Measurements from ENCODE around the gene CLDN6. TPM values are rescaled to one million over a fixed set of nuclear protein-coding genes. Genes with fewer than 3 reads are reported as not detected.

The CLDN6 gene
- 0.32 TPM in 1 of 2 replicates, not detected in the other for total RNA-seq
- long read RNA-seq: 0 reads

- no peak for DNase-seq (ENCODE audit: extremely low spot score, unreplicated experiment)
Measured at GRCh38 chr16:3017794-3018506, at the start of gene CLDN6. CLDN6 (minus strand) TSS chr16:3018183; CDS start chr16:3016021, 2,162 bp downstream.

GRCh38 chr16:3066440-3066748 lies 48.4 kb upstream of the CLDN6 start:
- H3K9me3 Mint-ChIP-seq (ENCODE audit: unreplicated experiment): no peaks in the 10 kb centered on the region
- no peaks in the 10 kb centered on the region for H3K27me3 Mint-ChIP-seq (ENCODE audit: unreplicated experiment)
- no peak for TF ChIP-seq CTCF (IDR thresholded peaks at IDR 0.05)
- H3K4me3 Mint-ChIP-seq (ENCODE audit: unreplicated experiment): no peak overlapping the region
- H3K27ac Mint-ChIP-seq (ENCODE audit: unreplicated experiment): peak overlapping the region; percentile 47
- DNase-seq (ENCODE audit: extremely low spot score, unreplicated experiment): no peak
- H3K36me3 Mint-ChIP-seq (ENCODE audit: unreplicated experiment): peaks cover 2% of the 10 kb centered on the region
- peaks cover 7% of the 10 kb centered on the region for H3K4me1 Mint-ChIP-seq (ENCODE audit: unreplicated experiment)

More at GRCh38 chr16:3017794-3018506, at the start of gene CLDN6:
- H3K4me3 Mint-ChIP-seq (ENCODE audit: unreplicated experiment): no peak within 1 kb of the TSS
- H3K27me3 Mint-ChIP-seq (ENCODE audit: unreplicated experiment): peaks cover 8% of the 10 kb centered on the region
- H3K4me1 Mint-ChIP-seq (ENCODE audit: unreplicated experiment): peaks cover 33% of the 10 kb centered on the region
- H3K36me3 Mint-ChIP-seq (ENCODE audit: unreplicated experiment): no peaks in the 10 kb centered on the region
- H3K27ac Mint-ChIP-seq (ENCODE audit: unreplicated experiment): no peak within 1 kb of the TSS
- H3K9me3 Mint-ChIP-seq (ENCODE audit: unreplicated experiment): no peaks in the 10 kb centered on the region
- TF ChIP-seq CTCF (IDR thresholded peaks at IDR 0.05): peak; percentile 48

- TF ChIP-seq CTCF (IDR thresholded peaks at IDR 0.05): no peak
- no peaks in the 10 kb centered on the region for H3K9me3 Mint-ChIP-seq (ENCODE audit: unreplicated experiment)
- no peaks in the 10 kb centered on the region for H3K27me3 Mint-ChIP-seq (ENCODE audit: unreplicated experiment)
- H3K4me3 Mint-ChIP-seq (ENCODE audit: unreplicated experiment): no peak overlapping the region
- H3K27ac Mint-ChIP-seq (ENCODE audit: unreplicated experiment): peak overlapping the region; percentile 68
- peaks cover 7% of the 10 kb centered on the region for H3K4me1 Mint-ChIP-seq (ENCODE audit: unreplicated experiment)
- peaks cover 2% of the 10 kb centered on the region for H3K36me3 Mint-ChIP-seq (ENCODE audit: unreplicated experiment)
- DNase-seq (ENCODE audit: extremely low spot score, unreplicated experiment): no peak
Measured at GRCh38 chr16:3065742-3066439, 47.9 kb upstream of the CLDN6 start.

- Mint-ChIP-seq H3K9me3 (ENCODE audit: unreplicated experiment) (no peaks in the 10 kb centered on the region), H3K4me3 (ENCODE audit: unreplicated experiment) (peak within 1 kb of the TSS; percentile 48), H3K27ac (ENCODE audit: unreplicated experiment) (peak within 1 kb of the TSS; percentile 68)
Measured at GRCh38 chr16:3065069-3065741, 47.2 kb upstream of the CLDN6 start, which contains the start of gene IL32. IL32 (plus strand) TSS chr16:3065640; CDS start chr16:3065812, 172 bp downstream.

More at GRCh38 chr16:3065069-3065741, 47.2 kb upstream of the CLDN6 start, which contains the start of gene IL32:
- no peak for TF ChIP-seq CTCF (IDR thresholded peaks at IDR 0.05)
- Mint-ChIP-seq H3K36me3 (ENCODE audit: unreplicated experiment) (peaks cover 2% of the 10 kb centered on the region), H3K4me1 (ENCODE audit: unreplicated experiment) (peaks cover 10% of the 10 kb centered on the region), H3K27me3 (ENCODE audit: unreplicated experiment) (no peaks in the 10 kb centered on the region)
- DNase-seq (ENCODE audit: extremely low spot score, unreplicated experiment): no peak

Measured in osteocyte (in vitro differentiated cells).